ENCODE measurements around the gene HMCN1.

DNA sequence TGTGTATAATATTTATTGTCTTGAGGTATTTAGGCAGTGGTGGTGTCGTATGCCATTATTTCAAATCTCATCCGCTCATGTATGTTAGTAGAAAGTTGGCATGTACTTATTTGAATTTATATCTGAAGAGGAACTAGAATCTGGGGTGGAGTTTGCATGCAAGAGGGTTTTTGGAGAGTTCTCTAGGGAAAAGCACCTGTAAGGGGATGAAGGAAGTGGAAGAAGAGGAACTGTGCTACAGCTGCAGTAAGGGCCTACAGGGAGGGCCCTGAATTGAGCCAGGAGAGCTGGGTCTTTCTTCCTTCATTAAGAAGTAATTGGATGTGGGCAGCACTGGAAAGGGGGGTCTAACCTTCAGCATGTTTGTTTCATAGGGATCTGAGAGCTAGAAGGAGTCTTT lies 197.2 kb downstream of the HMCN1 start:
- TF ChIP-seq EZH2phosphoT487 (IDR thresholded peaks at IDR 0.05; ENCODE audit: unreplicated experiment) (no peak), EZH2 (IDR thresholded peaks at IDR 0.05; ENCODE audit: low read depth, unreplicated experiment) (no peak), JUNB (IDR thresholded peaks at IDR 0.05; ENCODE audit: unreplicated experiment) (no peak), CREB1 (CRISPR knock-in tag; IDR thresholded peaks at IDR 0.05; ENCODE audit: low read depth) (no peak), REST (IDR thresholded peaks at IDR 0.05; ENCODE audit: unreplicated experiment) (no peak), POLR2AphosphoS5 (IDR thresholded peaks at IDR 0.05; ENCODE audit: low read depth) (no peak), ZNF114 (CRISPR knock-in tag; IDR thresholded peaks at IDR 0.05) (no peak), STAT1 (IDR thresholded peaks at IDR 0.05; ENCODE audit: unreplicated experiment) (no peak)
- TF ChIP-seq, protein P1, sequence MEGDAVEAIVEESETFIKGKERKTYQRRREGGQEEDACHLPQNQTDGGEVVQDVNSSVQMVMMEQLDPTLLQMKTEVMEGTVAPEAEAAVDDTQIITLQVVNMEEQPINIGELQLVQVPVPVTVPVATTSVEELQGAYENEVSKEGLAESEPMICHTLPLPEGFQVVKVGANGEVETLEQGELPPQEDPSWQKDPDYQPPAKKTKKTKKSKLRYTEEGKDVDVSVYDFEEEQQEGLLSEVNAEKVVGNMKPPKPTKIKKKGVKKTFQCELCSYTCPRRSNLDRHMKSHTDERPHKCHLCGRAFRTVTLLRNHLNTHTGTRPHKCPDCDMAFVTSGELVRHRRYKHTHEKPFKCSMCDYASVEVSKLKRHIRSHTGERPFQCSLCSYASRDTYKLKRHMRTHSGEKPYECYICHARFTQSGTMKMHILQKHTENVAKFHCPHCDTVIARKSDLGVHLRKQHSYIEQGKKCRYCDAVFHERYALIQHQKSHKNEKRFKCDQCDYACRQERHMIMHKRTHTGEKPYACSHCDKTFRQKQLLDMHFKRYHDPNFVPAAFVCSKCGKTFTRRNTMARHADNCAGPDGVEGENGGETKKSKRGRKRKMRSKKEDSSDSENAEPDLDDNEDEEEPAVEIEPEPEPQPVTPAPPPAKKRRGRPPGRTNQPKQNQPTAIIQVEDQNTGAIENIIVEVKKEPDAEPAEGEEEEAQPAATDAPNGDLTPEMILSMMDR (conservative IDR thresholded peaks at IDR 0.05; ENCODE audit: low read depth in 2 of 2), result no peak
- TF ChIP-seq, protein P2, sequence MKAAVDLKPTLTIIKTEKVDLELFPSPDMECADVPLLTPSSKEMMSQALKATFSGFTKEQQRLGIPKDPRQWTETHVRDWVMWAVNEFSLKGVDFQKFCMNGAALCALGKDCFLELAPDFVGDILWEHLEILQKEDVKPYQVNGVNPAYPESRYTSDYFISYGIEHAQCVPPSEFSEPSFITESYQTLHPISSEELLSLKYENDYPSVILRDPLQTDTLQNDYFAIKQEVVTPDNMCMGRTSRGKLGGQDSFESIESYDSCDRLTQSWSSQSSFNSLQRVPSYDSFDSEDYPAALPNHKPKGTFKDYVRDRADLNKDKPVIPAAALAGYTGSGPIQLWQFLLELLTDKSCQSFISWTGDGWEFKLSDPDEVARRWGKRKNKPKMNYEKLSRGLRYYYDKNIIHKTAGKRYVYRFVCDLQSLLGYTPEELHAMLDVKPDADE (IDR thresholded peaks at IDR 0.05), result no peak
